Measurements from ENCODE around the gene MYBPHL. TPM values are rescaled to one million over a fixed set of nuclear protein-coding genes. Genes with fewer than 3 reads are reported as not detected.

The MYBPHL gene
- polyA plus RNA-seq, 1 experiment = not detected

- ChIA-PET CTCF (no interaction called here), POLR2A (no interaction called here)
- H3K27ac ChIP-seq (ENCODE audit: low read depth, low read length) = no peak overlapping the region
- no peak overlapping the region for H3K4me3 ChIP-seq (ENCODE audit: low read depth, low read length)
- no peak for DNase-seq (ENCODE audit: low read depth, low spot score)
- TF ChIP-seq, protein P1, sequence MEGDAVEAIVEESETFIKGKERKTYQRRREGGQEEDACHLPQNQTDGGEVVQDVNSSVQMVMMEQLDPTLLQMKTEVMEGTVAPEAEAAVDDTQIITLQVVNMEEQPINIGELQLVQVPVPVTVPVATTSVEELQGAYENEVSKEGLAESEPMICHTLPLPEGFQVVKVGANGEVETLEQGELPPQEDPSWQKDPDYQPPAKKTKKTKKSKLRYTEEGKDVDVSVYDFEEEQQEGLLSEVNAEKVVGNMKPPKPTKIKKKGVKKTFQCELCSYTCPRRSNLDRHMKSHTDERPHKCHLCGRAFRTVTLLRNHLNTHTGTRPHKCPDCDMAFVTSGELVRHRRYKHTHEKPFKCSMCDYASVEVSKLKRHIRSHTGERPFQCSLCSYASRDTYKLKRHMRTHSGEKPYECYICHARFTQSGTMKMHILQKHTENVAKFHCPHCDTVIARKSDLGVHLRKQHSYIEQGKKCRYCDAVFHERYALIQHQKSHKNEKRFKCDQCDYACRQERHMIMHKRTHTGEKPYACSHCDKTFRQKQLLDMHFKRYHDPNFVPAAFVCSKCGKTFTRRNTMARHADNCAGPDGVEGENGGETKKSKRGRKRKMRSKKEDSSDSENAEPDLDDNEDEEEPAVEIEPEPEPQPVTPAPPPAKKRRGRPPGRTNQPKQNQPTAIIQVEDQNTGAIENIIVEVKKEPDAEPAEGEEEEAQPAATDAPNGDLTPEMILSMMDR (IDR thresholded peaks at IDR 0.05; ENCODE audit: low read depth, low read length) = no peak
- no peaks in the 10 kb centered on the region for H3K9me3 ChIP-seq (ENCODE audit: control insufficient read depth, insufficient read depth, low read length)
- no peaks in the 10 kb centered on the region for H3K27me3 ChIP-seq (ENCODE audit: control insufficient read depth, insufficient read depth, low read length)
Observed at GRCh38 chr1:109316506-109316905, 9.7 kb upstream of the MYBPHL start.

GRCh38 chr1:109315288-109315687 lies 8.5 kb upstream of the MYBPHL start:
- POLR2A ChIA-PET = no interaction called here
- H3K27me3 ChIP-seq (ENCODE audit: control insufficient read depth, insufficient read depth, low read length) = no peaks in the 10 kb centered on the region
- TF ChIP-seq, protein P1 (IDR thresholded peaks at IDR 0.05; ENCODE audit: low read depth, low read length) = no peak
- no peaks in the 10 kb centered on the region for H3K9me3 ChIP-seq (ENCODE audit: control insufficient read depth, insufficient read depth, low read length)
- H3K27ac ChIP-seq (ENCODE audit: low read depth, low read length) = no peak overlapping the region
- CTCF ChIA-PET = no interaction called here
- no peak overlapping the region for H3K4me3 ChIP-seq (ENCODE audit: low read depth, low read length)
- no peak for DNase-seq (ENCODE audit: low read depth, low spot score)

- ChIA-PET POLR2A (no interaction called here), CTCF (no interaction called here)
- TF ChIP-seq, protein P1 (IDR thresholded peaks at IDR 0.05; ENCODE audit: low read depth, low read length) = no peak
- no peak overlapping the region for H3K27ac ChIP-seq (ENCODE audit: low read depth, low read length)
- DNase-seq (ENCODE audit: low read depth, low spot score) = no peak
- H3K9me3 ChIP-seq (ENCODE audit: control insufficient read depth, insufficient read depth, low read length) = no peaks in the 10 kb centered on the region
- H3K27me3 ChIP-seq (ENCODE audit: control insufficient read depth, insufficient read depth, low read length) = no peaks in the 10 kb centered on the region
- no peak overlapping the region for H3K4me3 ChIP-seq (ENCODE audit: low read depth, low read length)
Observed at GRCh38 chr1:109314795-109315194, 8.0 kb upstream of the MYBPHL start.

GRCh38 chr1:109312978-109313775 lies 6.4 kb upstream of the MYBPHL start:
- Histone ChIP-seq H3K27me3 (ENCODE audit: control insufficient read depth, insufficient read depth, low read length) (no peaks in the 10 kb centered on the region), H3K9me3 (ENCODE audit: control insufficient read depth, insufficient read depth, low read length) (no peaks in the 10 kb centered on the region), H3K4me3 (ENCODE audit: low read depth, low read length) (no peak overlapping the region), H3K27ac (ENCODE audit: low read depth, low read length) (no peak overlapping the region)
- ChIA-PET POLR2A (interaction anchor here (0.7 kb wide), 1 partner anchor 21 kb away, joined by 3 read pairs; no protein-coding TSS in a partner anchor), CTCF (interaction anchor here (0.8 to 1.0 kb wide), 2 partner anchors 35 to 219 kb away, joined by 3 to 5 read pairs; no protein-coding TSS in a partner anchor)
- TF ChIP-seq, protein P1 (IDR thresholded peaks at IDR 0.05; ENCODE audit: low read depth, low read length) = no peak
- no peak for DNase-seq (ENCODE audit: low read depth, low spot score)

GRCh38 chr1:109312246-109312645 lies 5.4 kb upstream of the MYBPHL start:
- no peaks in the 10 kb centered on the region for H3K9me3 ChIP-seq (ENCODE audit: control insufficient read depth, insufficient read depth, low read length)
- TF ChIP-seq, protein P1 (IDR thresholded peaks at IDR 0.05; ENCODE audit: low read depth, low read length) = no peak
- no peaks in the 10 kb centered on the region for H3K27me3 ChIP-seq (ENCODE audit: control insufficient read depth, insufficient read depth, low read length)
- no peak overlapping the region for H3K27ac ChIP-seq (ENCODE audit: low read depth, low read length)
- CTCF ChIA-PET = interaction anchor here (1.0 kb wide), 1 partner anchor 34 kb away, joined by 5 read pairs; no protein-coding TSS in a partner anchor
- DNase-seq (ENCODE audit: low read depth, low spot score) = no peak
- POLR2A ChIA-PET = no interaction called here
- no peak overlapping the region for H3K4me3 ChIP-seq (ENCODE audit: low read depth, low read length)
